Midbrain (tissue), 1 donor: ENCODE measurements around the gene TBC1D21.

ENCODE experiments used
- DNase-seq: peaks from one replicate; lab custom pipeline; 2025; lab: John Stamatoyannopoulos, UW

Gene TBC1D21, protein sequence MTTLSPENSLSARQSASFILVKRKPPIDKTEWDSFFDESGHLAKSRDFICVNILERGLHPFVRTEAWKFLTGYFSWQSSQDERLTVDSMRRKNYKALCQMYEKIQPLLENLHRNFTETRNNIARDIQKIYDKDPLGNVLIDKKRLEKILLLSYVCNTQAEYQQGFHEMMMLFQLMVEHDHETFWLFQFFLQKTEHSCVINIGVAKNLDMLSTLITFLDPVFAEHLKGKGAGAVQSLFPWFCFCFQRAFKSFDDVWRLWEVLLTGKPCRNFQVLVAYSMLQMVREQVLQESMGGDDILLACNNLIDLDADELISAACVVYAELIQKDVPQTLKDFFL

DNA sequence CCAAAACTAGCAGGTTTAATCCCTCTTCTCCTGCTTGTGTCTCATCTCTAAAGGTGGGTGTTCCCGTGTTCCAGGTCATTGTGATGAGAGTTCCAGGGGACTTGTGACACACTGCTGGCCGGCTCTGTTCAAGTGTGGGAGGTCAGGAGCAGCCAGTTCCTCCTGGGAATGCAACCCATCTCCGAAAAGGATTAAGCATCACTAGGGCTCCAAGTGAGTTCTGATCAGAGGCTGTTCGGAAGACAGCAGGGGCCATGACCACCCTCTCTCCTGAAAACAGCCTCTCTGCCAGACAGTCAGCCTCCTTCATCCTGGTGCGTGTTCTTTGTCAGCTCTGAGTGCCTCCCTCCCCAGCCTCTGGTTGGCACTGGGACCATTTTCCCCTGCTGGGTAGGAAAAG lies at the start of gene TBC1D21:
TSS of gene TBC1D21 (plus strand) at position 109 of the 400 bp plus-strand sequence. CDS start at position 255, 146 bp downstream.
- no peak for DNase-seq

DNA sequence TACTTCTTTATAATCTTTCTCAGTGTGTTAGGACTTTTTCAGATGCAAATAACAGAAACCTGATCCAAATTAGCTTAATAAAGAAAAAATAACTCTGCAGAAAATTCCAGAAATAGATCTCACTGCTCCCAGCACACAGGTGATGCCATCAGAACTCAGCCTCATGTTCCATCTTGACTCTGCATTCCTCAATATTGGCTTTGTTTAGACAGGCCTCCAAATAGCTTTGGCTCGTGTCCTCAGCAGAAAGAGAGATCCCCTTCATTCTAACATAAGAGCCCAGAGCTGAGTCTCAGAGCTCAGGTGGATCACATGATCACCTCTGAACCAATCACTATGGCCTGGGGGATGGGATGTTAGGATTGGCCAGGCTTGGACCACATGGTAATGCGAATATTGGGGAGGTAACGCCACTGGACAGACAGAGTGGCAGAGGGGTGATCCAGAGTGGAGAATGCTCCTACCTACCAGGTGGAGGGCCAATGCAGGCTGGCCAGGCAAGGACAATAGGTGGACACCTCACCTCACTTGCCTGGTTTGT lies 46.6 kb upstream of the TBC1D21 start:
- no peak for DNase-seq

DNA sequence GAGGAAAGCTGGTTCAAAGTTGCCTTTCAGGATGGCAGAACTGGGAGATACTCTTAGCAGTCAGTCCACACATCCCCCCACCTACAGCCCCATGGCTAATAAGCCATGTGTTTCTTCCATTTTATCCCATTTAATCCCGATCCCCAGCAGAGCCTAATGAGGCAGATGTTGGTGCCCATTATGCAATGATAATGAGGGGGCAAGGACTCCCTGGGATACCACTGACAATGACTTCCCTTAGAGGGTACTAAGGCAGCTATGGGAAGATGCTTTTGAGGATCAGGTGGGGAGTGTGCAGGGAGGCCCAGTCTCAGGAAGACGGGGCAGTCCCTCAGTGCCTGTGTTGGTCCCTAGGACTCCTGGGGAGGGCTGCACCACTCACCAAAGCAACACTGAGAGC lies 43.8 kb upstream of the TBC1D21 start:
- DNase-seq, result no peak

DNA sequence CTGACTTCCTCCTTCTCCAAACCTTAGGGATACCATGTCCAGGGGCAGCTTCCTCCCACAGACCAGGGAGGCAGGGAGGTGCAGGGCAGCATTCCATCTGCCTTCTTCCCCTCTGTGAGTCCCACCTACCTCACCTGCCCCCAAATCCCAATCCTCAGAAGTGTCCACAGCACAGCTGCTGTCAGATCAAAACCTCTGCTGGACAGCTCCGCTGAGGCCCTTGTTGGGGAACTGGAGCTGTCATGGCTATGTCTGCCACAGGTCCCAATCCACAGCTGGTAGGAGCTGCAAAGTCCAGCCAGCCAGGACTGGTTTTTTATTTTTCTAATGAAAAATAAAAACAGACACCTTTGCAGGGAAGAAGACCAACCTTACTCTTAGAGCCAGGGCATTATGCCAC lies 40.7 kb upstream of the TBC1D21 start:
- DNase-seq, result no peak

DNA sequence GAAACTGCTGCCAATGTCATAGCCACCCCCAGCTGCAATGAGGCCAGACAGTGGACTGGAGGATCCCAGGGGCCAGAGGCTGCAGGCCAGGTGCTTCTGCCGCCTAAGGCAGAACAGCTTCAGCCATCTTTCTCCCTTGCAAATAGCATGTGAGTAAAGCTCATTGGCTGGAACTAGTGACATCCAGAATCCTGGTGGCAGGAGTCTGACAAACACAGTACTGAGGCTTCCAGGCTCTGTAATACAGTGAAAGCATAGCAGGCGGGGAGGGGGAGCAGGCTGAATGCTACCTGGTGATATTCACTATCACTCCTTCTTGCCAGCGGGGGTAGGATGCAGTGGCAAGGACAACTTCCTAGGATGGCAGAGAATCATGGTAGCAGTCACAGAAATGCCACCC lies 36.5 kb upstream of the TBC1D21 start:
- DNase-seq, result no peak

DNA sequence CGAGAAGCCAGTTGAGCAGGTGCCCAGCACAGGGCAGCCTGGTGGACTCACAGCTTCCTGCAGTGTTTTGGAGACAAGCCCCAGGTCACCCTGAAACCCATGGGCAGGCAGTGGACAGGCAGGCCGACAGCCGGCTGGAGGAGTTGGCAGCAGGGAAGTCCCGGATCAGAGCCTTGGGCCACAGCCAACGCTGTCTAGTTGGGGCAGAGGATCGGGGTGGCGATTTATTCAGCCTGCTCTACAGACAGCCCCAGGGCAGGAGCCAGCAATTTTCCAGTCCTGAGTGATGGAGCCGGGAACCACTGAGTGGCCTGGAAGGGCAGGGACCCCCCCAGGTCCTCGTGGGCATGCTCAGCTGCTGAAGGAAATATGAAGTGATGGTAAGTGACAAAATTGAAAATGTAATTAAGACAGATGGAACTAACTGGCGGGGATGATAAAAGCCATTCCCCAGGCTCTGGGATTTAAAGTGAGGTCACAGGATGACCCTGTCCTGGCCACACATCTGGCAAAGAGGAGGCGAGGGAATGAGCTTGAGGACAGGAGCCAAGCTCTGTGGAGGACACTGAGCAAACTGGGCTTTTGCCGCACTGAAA lies 34.4 kb upstream of the TBC1D21 start:
- DNase-seq, result peak; percentile 76

DNA sequence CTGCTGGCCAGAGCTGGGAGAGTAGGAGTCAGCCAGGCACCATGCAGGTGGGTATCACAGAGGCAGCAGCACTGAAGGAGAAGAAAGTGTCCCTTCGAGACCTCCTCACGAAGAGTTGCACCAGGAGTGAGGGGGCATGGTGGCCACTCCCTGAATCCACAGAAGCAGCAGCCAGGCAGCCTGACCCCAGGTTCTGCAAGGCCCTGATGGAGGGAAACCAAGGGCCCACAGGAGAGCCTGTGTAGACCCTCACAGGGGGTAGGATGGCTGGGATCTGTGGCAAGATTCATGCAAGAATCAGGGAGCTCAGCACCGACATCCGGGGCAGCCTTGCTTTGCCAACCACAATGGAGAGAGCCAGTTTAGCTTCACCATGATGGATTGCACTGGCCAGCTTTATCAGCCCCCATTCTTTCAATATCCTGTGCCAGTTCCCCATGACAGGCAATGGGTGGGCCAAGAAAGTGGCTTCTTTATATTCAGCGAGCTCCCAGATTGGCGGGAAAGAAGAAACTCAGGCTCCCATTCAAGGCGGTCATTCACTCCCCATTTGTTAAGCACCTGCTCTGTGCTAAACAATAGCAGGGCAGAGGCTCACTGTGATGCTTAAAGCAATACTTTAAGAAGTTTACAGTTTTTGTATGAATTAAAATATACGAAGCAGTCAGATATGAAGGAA lies 33.5 kb upstream of the TBC1D21 start:
- no peak for DNase-seq

DNA sequence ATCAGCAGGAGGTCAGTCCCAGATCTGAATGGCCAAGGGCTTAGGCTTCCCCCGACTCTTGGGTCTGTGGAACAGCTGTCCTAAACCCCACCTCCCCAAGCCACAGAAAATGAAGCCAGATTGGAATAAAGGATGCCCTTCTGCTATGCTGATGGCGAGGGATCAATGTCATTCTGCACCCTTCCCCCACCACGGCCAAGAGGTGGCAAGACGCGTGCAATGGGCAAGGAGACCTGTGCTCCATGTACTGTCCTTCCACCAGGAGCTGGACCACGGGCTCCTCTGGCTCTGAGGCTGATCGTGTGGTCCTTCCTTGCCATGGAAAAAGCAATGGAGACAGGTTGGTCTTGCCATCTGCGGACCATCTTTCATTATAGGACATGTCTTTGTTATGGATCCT lies 32.6 kb upstream of the TBC1D21 start:
- no peak for DNase-seq

DNA sequence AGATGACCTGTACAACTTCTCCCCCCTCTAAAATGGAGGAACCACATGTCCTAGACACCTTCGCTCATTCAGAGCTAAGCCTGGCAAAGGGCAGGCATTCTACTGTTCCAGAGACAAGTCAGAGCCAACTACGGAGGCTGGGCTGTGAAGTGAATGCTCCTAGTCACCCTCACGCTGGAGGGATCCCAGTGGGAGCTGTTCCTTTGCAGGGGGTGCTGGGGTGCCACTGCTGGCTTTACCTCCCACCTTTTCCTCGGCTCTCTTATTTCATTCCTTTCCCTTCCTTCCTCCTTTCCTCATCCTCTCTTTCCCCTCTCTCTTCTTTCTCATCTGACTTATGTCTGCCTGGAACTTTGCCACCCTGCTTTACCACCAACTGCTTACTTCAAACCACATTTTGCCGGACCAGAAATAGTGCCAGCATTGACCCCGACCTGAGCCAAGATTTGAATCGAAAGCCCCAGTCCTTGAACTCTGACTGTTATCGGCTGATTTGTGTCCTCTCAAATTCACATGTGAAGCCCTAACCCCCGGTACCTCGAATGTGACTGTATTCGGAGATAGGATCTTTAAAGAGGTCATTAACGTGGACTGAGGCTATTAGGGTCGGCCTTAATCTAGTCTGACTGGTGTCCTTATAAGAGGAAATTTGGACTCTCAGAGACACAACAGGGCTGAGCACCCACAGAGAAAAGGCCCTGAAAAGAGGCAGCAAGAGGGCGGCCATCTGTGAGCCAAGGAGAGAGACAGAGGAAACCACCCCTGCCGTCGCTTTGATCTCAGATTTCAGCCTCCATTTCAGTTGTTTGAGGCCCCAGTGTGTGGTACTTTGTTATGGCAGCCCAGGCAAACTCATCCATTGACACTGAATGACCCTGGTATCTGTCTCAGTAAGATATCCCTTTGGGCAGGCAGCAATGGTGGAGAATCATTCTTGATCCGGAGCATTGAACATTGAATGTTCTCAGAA lies 31.3 kb upstream of the TBC1D21 start:
- no peak for DNase-seq

DNA sequence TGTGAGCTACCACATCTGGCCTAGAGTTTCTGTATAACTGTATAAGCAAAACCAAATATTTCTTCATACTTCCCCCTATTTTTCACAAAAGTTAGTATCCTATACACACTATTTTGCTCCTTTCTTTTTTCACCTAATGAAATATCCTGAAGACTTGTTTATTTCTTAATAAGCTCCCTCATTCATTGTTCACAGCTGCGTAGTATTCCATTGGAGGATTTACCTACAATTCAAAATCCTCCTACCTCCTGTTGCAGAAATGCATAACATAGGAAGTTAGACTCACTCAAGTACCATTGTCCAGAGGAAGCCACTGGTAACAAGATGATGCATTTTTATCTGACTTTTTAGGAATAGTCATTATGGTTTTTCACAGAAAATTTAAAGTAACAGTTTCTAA lies 29.6 kb upstream of the TBC1D21 start:
- DNase-seq, result no peak

DNA sequence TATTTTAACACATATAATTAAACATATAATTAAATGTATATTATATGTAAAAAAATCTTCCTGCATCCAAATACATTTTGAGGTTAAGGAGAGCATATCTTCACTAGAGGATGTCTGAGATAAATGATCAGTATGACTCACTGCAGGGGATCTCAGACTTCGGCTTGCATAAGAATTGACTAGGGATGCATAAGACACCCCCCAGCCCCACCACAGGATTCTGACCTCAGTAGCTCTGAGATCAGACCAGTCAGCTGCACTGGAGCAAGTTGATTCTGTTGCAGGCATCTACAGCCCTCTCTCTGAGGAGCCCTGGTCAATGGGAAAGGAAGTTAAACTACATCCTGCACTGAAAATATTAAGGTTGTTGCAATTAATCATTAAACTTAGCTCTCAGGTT lies 29.0 kb upstream of the TBC1D21 start:
- DNase-seq, result no peak

DNA sequence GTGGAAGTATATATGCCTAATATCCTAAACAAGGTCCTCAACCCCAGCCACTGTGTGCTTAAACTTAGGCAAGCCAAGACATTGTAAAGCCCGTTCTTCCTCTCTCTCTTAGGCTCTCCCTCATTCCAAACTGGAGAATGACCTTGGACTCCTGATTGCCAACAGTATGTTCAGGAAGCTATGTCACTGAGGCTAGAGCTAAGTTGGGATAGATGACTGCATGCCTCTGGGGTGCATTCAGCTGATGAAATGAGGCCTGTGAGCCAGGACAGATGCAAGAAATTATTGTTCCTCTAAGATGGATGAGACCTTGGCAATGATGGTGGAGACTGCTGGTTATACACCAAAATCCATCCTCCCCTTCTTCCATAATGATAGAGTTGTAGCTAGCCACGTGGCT lies 27.9 kb upstream of the TBC1D21 start:
- DNase-seq, result no peak

DNA sequence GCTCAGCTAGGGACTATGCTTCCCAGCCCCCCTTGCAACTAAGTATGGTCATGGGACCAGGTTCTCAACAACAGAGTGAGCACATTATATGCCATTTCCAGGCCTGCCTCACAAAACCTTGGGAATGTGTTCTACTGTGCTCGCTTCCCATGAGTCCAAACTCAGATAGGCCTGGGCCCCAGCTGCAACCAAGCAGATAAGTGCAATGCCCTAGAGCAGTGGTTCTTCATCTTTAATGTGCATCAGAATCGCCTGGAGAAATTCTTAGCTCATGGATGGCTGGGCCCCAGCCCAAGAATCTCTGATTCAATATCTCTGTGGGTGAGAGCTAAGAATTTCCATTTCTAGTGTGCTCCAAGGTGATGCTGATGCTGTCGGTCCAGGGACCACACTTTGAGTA lies 27.5 kb upstream of the TBC1D21 start:
- DNase-seq, result no peak

DNA sequence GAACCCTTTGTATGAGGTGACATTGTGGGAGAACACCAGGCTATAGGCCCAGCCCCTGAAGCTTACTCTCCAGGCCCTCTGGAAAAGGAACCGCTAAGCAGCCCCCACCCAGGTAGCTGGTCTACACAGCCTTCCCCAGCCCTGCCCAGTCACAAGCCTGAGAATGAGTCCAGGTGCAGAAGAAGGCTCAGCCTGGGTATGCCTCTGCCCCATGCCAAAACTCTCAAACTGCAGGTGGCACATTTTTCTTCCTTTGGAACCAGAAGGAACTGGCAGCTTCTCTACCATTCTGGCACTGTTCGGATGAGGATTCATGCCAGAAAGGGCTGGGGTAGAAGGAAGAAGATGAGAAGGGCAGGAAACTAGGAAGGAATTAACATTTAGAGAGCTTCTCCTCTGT lies 23.7 kb upstream of the TBC1D21 start:
- DNase-seq, result no peak

DNA sequence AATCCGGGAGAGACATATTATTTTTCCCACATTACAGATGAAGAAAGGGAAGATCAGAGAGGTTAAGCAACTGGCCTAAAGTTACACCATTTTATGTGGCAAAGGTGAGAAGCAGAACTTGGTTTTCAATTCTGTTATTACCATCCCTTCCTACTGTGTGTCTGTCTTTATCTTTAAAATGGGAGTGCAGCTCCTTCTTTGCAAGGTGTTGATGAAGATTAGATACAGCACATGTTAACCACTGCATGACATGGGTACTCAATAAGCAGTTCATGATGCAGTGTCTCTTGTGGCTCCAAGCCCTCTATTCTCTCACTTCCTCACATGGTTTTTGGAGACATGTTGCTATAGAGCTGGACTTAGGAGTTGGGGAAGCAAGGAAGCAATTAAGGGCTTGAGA lies 23.1 kb upstream of the TBC1D21 start:
- no peak for DNase-seq

DNA sequence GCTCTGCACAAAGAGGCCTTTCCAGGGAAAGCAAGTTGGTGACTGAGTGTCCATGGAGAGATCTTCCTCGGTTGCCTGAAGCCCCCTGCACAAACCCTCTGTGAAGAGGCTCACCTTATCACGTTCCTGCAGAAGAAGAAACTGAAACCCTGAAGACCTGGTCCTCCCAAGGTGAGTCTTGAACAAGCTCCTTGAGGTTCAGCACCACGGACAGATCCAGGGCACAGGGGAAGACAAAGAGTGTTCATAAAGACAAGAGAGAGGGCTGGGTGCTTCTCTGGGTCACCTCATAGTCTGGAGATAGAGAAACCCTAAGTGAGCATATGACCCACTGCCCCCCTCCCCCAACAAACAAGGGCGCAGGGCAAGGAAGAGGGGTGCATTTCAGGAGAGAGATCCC lies 21.7 kb upstream of the TBC1D21 start:
- DNase-seq, result no peak

DNA sequence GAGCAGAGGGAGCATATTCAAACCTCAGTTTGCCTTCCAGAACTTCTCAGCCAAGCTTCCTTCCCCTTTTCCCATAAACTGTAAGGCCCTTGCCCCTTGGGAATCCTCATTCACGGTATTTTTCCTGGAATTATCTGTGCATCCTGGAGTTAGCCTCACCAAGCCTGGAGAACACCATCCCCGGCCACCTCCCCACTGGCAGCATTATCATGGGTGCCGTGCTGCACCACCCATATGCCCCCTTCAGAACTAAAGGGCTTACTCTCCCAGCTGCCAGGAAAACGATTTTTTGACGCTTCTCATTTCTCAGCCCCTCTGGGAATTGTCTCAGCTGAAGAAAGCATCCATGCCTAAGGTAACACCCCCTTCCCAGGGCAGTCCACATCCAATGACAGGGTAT lies 20.9 kb upstream of the TBC1D21 start:
- DNase-seq, result no peak

DNA sequence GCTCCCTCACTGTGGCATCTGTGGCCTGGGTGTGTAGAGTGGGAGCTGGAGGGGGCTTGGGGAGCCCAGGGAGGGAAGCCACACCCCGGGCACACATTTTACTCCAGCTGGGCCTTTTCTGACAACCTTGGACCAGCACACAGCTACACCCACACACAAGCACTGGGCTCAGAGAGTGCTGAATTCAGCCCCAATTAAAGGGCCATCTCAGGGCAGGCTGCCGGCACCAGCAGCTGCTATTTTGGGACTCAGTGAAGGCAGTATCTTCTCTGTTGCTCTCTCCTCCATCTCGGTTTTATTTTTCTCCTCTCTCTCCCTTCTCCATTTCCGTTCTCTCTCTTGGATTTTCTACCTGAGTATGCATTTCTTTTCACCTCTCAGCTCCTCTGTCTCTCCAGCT lies 19.1 kb upstream of the TBC1D21 start:
- DNase-seq, result peak; percentile 5

DNA sequence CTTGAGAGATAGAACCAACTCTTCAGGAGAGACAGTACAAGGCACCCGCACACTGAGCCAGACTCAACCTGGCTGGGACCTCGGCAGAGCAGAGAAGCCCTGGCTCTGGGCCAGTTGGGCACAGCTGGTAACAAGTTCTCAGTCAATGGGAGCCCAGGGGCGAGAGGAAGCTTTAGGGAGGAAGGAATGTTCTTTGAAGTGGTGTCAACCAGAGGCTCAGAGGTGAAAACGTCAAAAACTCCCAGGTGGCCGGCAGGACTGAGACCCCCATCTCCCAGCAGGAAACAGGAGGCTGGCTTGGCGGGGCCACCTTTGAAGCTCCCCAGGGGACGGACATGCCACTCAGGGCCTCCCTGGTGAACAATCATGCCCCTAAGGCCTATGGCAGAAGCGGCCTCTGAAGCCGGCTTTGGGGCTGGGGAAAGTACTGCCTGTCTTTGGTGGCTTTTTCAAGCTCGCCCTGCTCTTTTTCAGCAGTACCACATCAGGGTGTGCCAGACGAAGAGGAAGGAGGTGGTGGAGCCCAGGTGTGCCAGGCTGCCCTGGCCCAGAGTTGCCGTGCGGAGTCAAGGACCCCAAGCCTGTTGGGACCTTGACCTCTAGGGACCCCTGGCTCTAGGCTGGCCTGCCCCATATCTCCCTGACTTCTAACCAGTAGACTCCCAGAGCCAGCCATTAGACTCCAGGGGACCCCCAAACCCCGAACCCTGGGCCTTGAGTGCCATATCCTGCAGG lies 16.7 kb upstream of the TBC1D21 start:
- DNase-seq, result no peak

DNA sequence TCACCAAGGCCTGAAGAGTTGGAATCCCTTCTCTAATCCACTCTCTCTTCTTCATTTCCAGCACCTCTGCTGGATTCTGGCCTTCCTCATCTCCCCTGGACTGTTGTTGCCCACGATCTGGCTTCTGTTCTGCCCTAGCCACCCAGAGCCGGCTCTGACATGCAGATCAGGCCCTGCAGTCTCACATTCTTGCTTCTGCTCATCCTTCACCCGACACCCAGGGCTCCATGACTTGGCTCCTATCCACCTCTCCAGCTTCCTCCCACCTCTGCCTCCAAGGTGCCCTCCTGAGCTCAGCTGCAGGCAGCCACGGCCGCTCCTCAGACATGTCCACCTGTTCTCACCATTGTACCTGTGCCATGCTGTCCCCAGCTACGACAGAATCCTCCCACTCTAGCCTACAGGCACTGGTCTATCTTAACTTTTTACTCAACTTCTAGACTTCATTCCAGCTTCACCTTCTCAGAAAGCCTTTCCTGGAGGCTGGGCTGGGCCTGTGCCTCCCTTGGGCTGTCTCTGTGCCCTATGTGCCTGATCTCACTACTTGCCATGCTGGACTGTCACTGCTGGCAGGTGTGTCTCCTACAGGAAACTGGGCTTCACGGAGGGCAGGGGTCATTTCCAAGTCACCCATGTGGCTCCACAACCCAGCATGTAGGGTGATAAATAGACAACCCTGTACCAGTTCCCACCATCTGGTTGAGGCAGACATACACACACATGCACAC lies 16.0 kb upstream of the TBC1D21 start:
- no peak for DNase-seq

DNA sequence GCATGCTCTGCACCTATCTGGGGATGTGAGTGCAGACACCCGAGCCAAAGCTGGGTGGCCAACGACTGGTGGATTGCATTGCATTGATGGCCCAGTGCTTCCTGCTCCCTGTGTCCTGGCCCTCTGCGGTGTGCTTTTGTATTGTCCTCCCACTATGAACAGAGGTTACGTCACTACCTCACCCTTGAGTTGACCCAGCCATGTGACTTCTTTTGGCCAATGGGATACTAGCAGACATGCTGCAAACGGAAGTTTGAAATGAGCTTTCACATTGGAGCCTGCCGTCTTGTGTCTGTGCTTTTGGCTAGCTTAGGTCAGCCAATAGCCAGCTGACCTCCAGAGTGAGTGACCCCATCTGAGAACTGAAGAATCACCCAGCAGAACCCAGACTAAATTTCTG lies 15.3 kb upstream of the TBC1D21 start:
- DNase-seq, result no peak
